GM12892 (cell line): Measurements from ENCODE around the gene IQCB1.

Experiments used
- POLR2A ChIP-seq: IDR thresholded peaks from 2 replicates; pipeline ENCODE4 v1.6.1; 2011; ENCODE audit warnings: low read depth, low read length, control low read depth
- POLR2AphosphoS5 ChIP-seq: IDR thresholded peaks from 2 replicates; pipeline ENCODE4 v1.6.1; 2011; ENCODE audit warnings: low read depth, low read length, control low read depth
- TAF1 ChIP-seq: IDR thresholded peaks from 2 replicates; pipeline ENCODE4 v1.6.1; 2011; ENCODE audit warnings: low read depth, mild to moderate bottlenecking, control low read depth, low read length, borderline replicate concordance

GRCh38 chr3:121759541-121760202 is 75.2 kb downstream of the IQCB1 start:
- TF ChIP-seq POLR2AphosphoS5 (no peak), TAF1 (no peak), POLR2A (no peak)
